HEK293 (cell line): ENCODE measurements around the gene DKKL1.
"Not testable (repeated sequence)": the region's sequence is repeated elsewhere in the genome, so short reads cannot be mapped to it uniquely, and the experiment has no call there.

ENCODE experiments used
- KLF1 ChIP-seq: fragments of 450-650 bp; formaldehyde crosslinking; IDR thresholded peaks from 2 replicates; pipeline ENCODE4 v1.5.1; 2016; ENCODE audit warnings: missing biosample characterization, missing genetic modification characterization
- SALL2 ChIP-seq: fragments of 450-650 bp; formaldehyde crosslinking; IDR thresholded peaks from 2 replicates; pipeline ENCODE4 v1.5.0; 2017; ENCODE audit warnings: missing biosample characterization, mild to moderate bottlenecking, missing genetic modification characterization, borderline replicate concordance
- YY1 ChIP-seq: fragments of 450-650 bp; formaldehyde crosslinking; IDR thresholded peaks from 2 replicates; pipeline ENCODE4 v1.5.1; 2018; ENCODE audit warnings: missing biosample characterization, missing genetic modification characterization
- ZNF23 ChIP-seq: fragments of 450-650 bp; formaldehyde crosslinking; IDR thresholded peaks from 2 replicates; pipeline ENCODE4 v1.5.1; 2016; ENCODE audit warnings: missing biosample characterization, missing genetic modification characterization, borderline replicate concordance
- ZNF600 ChIP-seq: fragments of 450-650 bp; formaldehyde crosslinking; IDR thresholded peaks from 2 replicates; pipeline ENCODE4 v1.5.1; 2016; ENCODE audit warnings: missing biosample characterization, missing genetic modification characterization
- TF ChIP-seq, protein P1 (sequence below): fragments of 450-650 bp; formaldehyde crosslinking; IDR thresholded peaks from 2 replicates; pipeline ENCODE4 v1.5.1; 2016; ENCODE audit warnings: missing biosample characterization, missing genetic modification characterization
- TF ChIP-seq, protein P2 (sequence below): fragments of 450-650 bp; formaldehyde crosslinking; IDR thresholded peaks from 2 replicates; pipeline ENCODE4 v1.5.1; 2016; ENCODE audit warnings: missing biosample characterization, missing genetic modification characterization

DNA sequence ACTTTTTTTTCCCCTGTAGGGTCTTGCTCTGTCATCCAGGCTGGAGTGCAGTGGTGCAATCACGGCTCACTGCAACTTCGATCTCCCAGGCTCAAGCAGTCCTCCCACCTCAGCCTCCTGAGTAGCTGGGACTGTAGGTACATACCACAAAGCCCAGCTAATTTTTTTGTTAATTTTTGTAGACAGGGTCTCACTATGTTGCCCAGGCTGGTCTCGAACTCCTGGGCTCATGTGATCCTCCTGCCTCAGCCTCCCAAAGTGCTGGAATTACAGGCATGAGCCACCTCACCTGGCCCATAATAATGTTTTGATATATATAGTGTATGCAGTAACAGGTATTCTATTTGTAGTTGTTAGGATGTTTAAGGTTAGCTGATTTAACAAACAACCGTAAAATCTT, 32.5 kb upstream of the DKKL1 start:
- not testable (repeated sequence) for TF ChIP-seq ZNF600 (tag by site-specific recombination); YY1 (tag by site-specific recombination); SALL2; ZNF23; KLF1 (tag by site-specific recombination)
- TF ChIP-seq, protein P1, sequence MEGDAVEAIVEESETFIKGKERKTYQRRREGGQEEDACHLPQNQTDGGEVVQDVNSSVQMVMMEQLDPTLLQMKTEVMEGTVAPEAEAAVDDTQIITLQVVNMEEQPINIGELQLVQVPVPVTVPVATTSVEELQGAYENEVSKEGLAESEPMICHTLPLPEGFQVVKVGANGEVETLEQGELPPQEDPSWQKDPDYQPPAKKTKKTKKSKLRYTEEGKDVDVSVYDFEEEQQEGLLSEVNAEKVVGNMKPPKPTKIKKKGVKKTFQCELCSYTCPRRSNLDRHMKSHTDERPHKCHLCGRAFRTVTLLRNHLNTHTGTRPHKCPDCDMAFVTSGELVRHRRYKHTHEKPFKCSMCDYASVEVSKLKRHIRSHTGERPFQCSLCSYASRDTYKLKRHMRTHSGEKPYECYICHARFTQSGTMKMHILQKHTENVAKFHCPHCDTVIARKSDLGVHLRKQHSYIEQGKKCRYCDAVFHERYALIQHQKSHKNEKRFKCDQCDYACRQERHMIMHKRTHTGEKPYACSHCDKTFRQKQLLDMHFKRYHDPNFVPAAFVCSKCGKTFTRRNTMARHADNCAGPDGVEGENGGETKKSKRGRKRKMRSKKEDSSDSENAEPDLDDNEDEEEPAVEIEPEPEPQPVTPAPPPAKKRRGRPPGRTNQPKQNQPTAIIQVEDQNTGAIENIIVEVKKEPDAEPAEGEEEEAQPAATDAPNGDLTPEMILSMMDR (tag by site-specific recombination), result not testable (repeated sequence)
- TF ChIP-seq, protein P2, sequence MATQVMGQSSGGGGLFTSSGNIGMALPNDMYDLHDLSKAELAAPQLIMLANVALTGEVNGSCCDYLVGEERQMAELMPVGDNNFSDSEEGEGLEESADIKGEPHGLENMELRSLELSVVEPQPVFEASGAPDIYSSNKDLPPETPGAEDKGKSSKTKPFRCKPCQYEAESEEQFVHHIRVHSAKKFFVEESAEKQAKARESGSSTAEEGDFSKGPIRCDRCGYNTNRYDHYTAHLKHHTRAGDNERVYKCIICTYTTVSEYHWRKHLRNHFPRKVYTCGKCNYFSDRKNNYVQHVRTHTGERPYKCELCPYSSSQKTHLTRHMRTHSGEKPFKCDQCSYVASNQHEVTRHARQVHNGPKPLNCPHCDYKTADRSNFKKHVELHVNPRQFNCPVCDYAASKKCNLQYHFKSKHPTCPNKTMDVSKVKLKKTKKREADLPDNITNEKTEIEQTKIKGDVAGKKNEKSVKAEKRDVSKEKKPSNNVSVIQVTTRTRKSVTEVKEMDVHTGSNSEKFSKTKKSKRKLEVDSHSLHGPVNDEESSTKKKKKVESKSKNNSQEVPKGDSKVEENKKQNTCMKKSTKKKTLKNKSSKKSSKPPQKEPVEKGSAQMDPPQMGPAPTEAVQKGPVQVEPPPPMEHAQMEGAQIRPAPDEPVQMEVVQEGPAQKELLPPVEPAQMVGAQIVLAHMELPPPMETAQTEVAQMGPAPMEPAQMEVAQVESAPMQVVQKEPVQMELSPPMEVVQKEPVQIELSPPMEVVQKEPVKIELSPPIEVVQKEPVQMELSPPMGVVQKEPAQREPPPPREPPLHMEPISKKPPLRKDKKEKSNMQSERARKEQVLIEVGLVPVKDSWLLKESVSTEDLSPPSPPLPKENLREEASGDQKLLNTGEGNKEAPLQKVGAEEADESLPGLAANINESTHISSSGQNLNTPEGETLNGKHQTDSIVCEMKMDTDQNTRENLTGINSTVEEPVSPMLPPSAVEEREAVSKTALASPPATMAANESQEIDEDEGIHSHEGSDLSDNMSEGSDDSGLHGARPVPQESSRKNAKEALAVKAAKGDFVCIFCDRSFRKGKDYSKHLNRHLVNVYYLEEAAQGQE (tag by site-specific recombination), result not testable (repeated sequence)
